ENCODE measurements around the gene FAM114A1. TPM values are rescaled to one million over a fixed set of nuclear protein-coding genes. Genes with fewer than 3 reads are reported as not detected.

FAM114A1 gene
- total RNA-seq, 1 donor from 2014 or later: 159 TPM

DNA sequence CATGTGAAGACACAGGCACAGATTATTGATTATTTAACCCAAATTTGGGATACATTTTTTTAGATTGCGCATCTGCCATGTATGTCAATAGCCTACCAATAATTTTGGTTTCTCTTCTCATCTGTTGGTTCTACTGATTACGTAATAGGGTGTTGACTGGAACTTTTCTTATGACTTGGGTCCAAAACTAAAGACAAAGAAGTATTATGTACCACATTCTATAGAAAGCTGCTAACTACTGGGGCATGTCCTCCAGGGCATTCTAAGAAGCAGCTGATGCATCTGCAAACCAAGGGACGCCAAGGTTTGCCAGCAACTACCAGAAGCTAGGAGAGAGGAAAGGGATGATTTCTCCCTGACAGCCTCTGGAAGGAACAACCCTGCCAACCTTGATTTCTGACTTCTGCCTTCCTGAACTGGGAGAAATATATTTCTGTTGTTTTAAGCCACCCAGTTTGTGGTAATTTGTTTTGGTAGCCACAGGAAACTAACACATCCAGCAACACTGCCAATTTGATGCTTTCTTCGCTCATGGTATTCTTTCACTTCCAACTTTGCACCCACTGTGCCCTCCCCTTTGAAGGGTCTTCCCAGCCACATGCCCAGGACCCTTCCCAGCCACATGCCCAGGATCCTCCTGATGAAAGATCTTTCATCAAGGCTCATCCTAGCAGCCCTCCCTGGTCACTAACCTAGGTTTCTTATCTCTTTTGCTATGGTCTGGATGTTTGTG, 47.1 kb upstream of the FAM114A1 start:
- H3K4me3 ChIP-seq (ENCODE audit: insufficient read depth, low read depth, low read length): no peak overlapping the region
- no peak overlapping the region for H2AFZ ChIP-seq (ENCODE audit: low read depth, low read length)
- H3K4me2 ChIP-seq (ENCODE audit: low read length): no peak overlapping the region
- no peaks in the 10 kb centered on the region for H3K79me2 ChIP-seq (ENCODE audit: insufficient read depth, low read length)
- H4K20me1 ChIP-seq (ENCODE audit: insufficient read depth, low read length): no peaks in the 10 kb centered on the region
- no peaks in the 10 kb centered on the region for H3K27me3 ChIP-seq (ENCODE audit: insufficient read depth, low read length)
- Mint-ChIP-seq H3K36me3 (ENCODE audit: low read depth, unreplicated experiment) (peaks cover 9% of the 10 kb centered on the region), H3K4me3 (ENCODE audit: unreplicated experiment) (no peak overlapping the region), H3K27ac (ENCODE audit: unreplicated experiment) (no peak overlapping the region), H3K9me3 (ENCODE audit: unreplicated experiment) (peaks cover 12% of the 10 kb centered on the region), H3K27me3 (ENCODE audit: low read depth, unreplicated experiment) (peaks cover under 1% of the 10 kb centered on the region), H3K4me1 (ENCODE audit: low read depth, unreplicated experiment) (peaks cover 12% of the 10 kb centered on the region)
- no peak overlapping the region for H3K27ac ChIP-seq (ENCODE audit: low read depth, low read length)
- H3K36me3 ChIP-seq (ENCODE audit: insufficient read depth, low read length): no peaks in the 10 kb centered on the region
- no peaks in the 10 kb centered on the region for H3K4me1 ChIP-seq (ENCODE audit: insufficient read depth, low read length)
- no peak for FAIRE-seq
- no peak overlapping the region for H3K9ac ChIP-seq (ENCODE audit: low read length)
- H3K9me3 ChIP-seq (ENCODE audit: insufficient read depth, low read depth, low read length): no peaks in the 10 kb centered on the region
- no peak for DNase-seq (ENCODE audit: low read depth)
- no peak for TF ChIP-seq CTCF (IDR thresholded peaks at IDR 0.05; ENCODE audit: insufficient read depth, low read depth, low read length)

DNA sequence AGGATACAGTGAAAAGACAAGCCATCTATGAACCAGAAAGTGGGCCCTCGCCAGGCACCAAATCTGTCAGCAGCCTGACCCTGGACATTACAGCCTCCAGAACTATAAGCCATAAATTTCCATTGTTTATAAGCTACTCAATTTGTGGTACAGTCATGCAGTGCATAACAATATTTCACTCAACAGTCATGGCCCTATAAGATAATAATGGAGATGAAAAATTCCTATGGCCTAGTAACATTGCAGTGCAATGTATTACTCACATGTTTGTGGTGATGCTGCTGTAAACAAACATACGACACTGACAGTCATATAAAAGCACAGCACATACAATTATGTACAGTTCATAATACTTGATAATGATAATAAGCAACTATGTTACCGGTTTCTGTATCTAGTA, 45.9 kb upstream of the FAM114A1 start:
- H3K9ac ChIP-seq (ENCODE audit: low read length): no peak overlapping the region
- no peaks in the 10 kb centered on the region for H3K9me3 ChIP-seq (ENCODE audit: insufficient read depth, low read depth, low read length)
- H3K4me2 ChIP-seq (ENCODE audit: low read length): no peak overlapping the region
- Mint-ChIP-seq H3K4me1 (ENCODE audit: low read depth, unreplicated experiment) (peaks cover 12% of the 10 kb centered on the region), H3K27me3 (ENCODE audit: low read depth, unreplicated experiment) (peaks cover 3% of the 10 kb centered on the region), H3K27ac (ENCODE audit: unreplicated experiment) (no peak overlapping the region), H3K36me3 (ENCODE audit: low read depth, unreplicated experiment) (peaks cover 9% of the 10 kb centered on the region), H3K9me3 (ENCODE audit: unreplicated experiment) (peaks cover 12% of the 10 kb centered on the region), H3K4me3 (ENCODE audit: unreplicated experiment) (no peak overlapping the region)
- H2AFZ ChIP-seq (ENCODE audit: low read depth, low read length): no peak overlapping the region
- H3K27me3 ChIP-seq (ENCODE audit: insufficient read depth, low read length): no peaks in the 10 kb centered on the region
- no peak overlapping the region for H3K27ac ChIP-seq (ENCODE audit: low read depth, low read length)
- no peaks in the 10 kb centered on the region for H4K20me1 ChIP-seq (ENCODE audit: insufficient read depth, low read length)
- DNase-seq (ENCODE audit: low read depth) (no peak), FAIRE-seq (no peak)
- no peaks in the 10 kb centered on the region for H3K4me1 ChIP-seq (ENCODE audit: insufficient read depth, low read length)
- H3K4me3 ChIP-seq (ENCODE audit: insufficient read depth, low read depth, low read length): no peak overlapping the region
- H3K79me2 ChIP-seq (ENCODE audit: insufficient read depth, low read length): no peaks in the 10 kb centered on the region
- TF ChIP-seq CTCF (IDR thresholded peaks at IDR 0.05; ENCODE audit: insufficient read depth, low read depth, low read length) (no peak), EZH2 (IDR thresholded peaks at IDR 0.05; ENCODE audit: insufficient read depth, low read length) (no peak)
- H3K36me3 ChIP-seq (ENCODE audit: insufficient read depth, low read length): no peaks in the 10 kb centered on the region

DNA sequence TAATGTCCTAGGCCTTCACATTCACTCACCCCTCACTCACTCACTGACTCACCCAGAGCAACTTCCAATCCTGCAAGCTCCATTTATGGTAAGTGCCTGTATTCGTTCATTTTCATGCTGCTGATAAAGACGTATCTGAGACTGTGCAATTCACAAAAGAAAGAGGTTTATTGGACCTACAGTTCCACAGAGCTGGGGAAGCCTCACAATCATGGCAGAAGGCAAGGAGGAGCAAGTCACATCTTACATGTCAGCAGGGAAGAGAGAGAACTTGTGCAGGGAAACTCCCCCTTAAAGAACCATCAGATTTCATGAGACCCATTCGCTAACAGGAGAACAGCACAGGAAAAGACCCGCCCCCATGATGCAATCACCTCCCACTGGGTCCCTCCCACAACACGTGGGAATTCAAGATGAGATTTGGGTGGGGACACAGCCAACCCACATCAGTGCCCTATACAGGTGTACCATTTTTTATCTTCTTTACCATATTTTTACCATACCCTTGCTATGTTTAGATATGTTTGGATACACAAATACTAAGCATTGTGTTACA, 44.8 kb upstream of the FAM114A1 start:
- H4K20me1 ChIP-seq (ENCODE audit: insufficient read depth, low read length): no peaks in the 10 kb centered on the region
- H3K27ac ChIP-seq (ENCODE audit: low read depth, low read length): no peak overlapping the region
- DNase-seq (ENCODE audit: low read depth) (no peak), FAIRE-seq (no peak)
- Mint-ChIP-seq H3K36me3 (ENCODE audit: low read depth, unreplicated experiment) (peaks cover 9% of the 10 kb centered on the region), H3K27me3 (ENCODE audit: low read depth, unreplicated experiment) (peaks cover 3% of the 10 kb centered on the region), H3K27ac (ENCODE audit: unreplicated experiment) (no peak overlapping the region), H3K4me1 (ENCODE audit: low read depth, unreplicated experiment) (peaks cover 12% of the 10 kb centered on the region), H3K9me3 (ENCODE audit: unreplicated experiment) (peaks cover 14% of the 10 kb centered on the region), H3K4me3 (ENCODE audit: unreplicated experiment) (no peak overlapping the region)
- no peak overlapping the region for H2AFZ ChIP-seq (ENCODE audit: low read depth, low read length)
- no peak for TF ChIP-seq CTCF (IDR thresholded peaks at IDR 0.05; ENCODE audit: insufficient read depth, low read depth, low read length)
- no peak for TF ChIP-seq EZH2 (IDR thresholded peaks at IDR 0.05; ENCODE audit: insufficient read depth, low read length)
- no peak overlapping the region for H3K4me3 ChIP-seq (ENCODE audit: insufficient read depth, low read depth, low read length)
- no peaks in the 10 kb centered on the region for H3K9me3 ChIP-seq (ENCODE audit: insufficient read depth, low read depth, low read length)
- no peaks in the 10 kb centered on the region for H3K27me3 ChIP-seq (ENCODE audit: insufficient read depth, low read length)
- no peaks in the 10 kb centered on the region for H3K79me2 ChIP-seq (ENCODE audit: insufficient read depth, low read length)
- H3K9ac ChIP-seq (ENCODE audit: low read length): no peak overlapping the region
- H3K4me1 ChIP-seq (ENCODE audit: insufficient read depth, low read length): no peaks in the 10 kb centered on the region
- H3K36me3 ChIP-seq (ENCODE audit: insufficient read depth, low read length): no peaks in the 10 kb centered on the region
- H3K4me2 ChIP-seq (ENCODE audit: low read length): no peak overlapping the region
